Activated gamma-delta T cell treated with Interleukin-2 at 50 U/mL for 16 hours (primary cell): ENCODE data around the gene MGAM2.

ENCODE experiments used
- DNase-seq: peaks from one replicate; pipeline ENCODE4 v3.0.0-alpha.2; 2020

The MGAM2 gene

GRCh38 chr7:142123184-142123583, 11.7 kb downstream of the MGAM2 start:
- no peak for DNase-seq

- no peak for DNase-seq
Observed at GRCh38 chr7:142125256-142125955, 13.9 kb downstream of the MGAM2 start.

DNA sequence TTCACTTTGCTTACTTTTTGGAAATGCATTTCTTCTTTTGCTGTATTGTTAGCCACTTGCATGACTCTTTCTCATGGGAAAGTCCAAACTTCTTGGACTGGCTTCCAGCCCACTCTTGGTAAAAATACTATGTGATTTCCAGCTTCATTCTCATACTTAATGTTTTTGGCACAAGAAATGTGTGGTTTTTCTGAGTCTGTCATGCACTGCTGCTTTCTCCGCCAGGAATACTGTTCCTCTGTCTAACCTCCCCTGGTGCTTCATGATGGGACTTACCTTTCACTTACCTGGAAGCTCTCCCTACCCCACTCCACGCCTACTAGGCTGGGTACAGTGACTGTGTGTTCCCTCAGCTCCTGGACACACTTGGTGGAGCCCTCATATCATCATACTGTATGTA, 18.7 kb downstream of the MGAM2 start:
- no peak for DNase-seq

- DNase-seq = no peak
Observed at GRCh38 chr7:142131439-142132185, 20.1 kb downstream of the MGAM2 start.

- DNase-seq = no peak
Observed at GRCh38 chr7:142133731-142134148, 22.2 kb downstream of the MGAM2 start.

- no peak for DNase-seq
Observed at GRCh38 chr7:142134909-142135308, 23.4 kb downstream of the MGAM2 start.

GRCh38 chr7:142138996-142139395, 27.5 kb downstream of the MGAM2 start:
- DNase-seq = no peak

DNA sequence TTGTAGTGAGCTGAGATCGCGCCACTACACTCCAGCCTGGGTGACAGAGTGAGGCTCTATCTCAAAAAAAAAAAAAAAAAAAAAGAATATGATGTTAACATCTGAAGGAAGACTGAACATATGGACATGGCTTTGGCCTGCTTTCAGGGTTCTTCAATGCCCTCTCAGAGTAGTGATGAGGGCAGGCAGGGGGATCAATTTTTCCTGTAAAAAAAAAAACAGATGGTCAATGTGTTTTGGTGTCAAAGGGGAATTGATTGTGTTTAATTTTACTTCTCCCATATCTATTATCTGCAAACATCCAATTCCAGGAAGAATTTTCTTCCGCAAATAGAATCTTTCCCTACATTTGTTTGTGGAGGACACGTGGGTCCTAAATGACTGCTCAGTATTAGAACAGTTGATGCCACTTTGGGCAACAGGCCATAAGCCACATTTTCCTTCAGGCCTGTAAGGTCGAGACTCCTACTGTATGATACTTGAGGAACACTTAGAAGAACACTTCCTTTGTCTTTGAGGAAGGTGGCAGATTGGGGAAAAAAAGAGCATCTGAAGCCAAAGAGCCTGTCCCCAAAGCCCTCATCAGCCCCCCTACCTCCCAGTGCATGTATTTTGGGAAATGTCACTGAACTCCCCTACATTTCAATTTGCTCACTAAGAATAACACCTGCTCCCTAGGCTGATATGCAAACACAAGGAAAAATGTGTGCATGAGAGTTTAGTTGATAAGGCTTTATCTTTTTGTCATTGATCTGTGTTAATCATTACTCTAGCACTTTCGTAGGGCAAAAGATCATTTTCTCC, 28.3 kb downstream of the MGAM2 start:
- no peak for DNase-seq

- DNase-seq = no peak
Observed at GRCh38 chr7:142140401-142140959, 29.0 kb downstream of the MGAM2 start.

DNA sequence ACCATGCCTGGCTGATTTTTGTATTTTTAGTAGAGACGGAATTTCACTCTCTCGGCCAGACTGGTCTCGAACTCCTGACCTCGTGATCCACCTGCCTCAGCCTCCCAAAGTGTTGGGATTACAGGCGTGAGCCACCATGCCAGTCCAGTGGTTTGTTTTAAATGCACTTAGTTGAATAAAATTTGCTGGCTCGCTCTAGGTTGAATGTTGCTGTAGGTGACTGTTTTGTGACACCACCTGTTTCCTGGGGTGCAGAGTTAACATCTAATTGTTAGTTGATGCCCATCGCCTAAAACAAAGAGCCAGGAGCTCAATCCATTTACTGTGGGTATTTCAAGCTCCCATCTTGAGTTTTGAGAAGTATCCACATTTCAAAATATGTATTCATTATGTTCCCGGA, 31.2 kb downstream of the MGAM2 start:
- DNase-seq = no peak

- DNase-seq = no peak
Observed at GRCh38 chr7:142146124-142146523, 34.6 kb downstream of the MGAM2 start.

DNA sequence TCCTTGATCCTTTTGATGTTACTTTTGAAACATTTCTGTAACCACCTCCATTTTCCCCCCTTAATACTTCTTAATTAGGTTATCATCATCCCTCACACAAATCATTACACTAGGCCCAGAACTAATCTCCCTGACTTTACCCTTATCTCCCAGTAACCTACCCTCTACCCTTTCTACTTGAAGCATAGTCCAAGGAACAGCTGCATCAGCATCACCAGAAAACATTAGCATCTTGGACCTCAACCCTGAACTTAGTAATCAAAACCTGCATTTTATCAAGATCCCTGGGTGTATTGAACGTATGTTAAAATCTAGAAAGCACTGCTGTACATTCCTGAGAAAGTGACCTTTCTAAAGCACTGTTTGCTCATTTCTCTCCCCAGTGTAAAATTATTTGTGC, 38.8 kb downstream of the MGAM2 start:
- no peak for DNase-seq

- DNase-seq = no peak
Observed at GRCh38 chr7:142150869-142151268, 39.4 kb downstream of the MGAM2 start.

DNA sequence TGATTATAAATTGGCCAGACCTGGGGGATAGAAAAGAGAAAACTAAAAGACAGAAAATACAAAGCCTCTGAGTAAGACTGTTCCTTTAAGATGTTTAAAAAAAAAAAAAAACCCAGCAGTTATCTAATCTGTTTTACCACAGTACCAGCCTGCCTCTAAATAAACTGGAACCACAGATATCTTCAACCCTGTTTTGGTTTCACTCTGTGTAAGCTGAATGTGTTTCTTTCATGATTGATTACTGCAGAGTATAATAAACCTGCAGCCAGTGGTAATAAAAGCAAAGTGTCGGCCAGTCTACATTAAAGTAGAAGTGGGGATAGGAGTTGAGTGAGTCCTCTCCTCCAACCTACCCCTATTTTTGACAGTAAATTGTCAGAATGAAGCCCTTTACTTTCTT, 40.6 kb downstream of the MGAM2 start:
- no peak for DNase-seq

GRCh38 chr7:142153400-142153799, 41.9 kb downstream of the MGAM2 start:
- DNase-seq = no peak

DNA sequence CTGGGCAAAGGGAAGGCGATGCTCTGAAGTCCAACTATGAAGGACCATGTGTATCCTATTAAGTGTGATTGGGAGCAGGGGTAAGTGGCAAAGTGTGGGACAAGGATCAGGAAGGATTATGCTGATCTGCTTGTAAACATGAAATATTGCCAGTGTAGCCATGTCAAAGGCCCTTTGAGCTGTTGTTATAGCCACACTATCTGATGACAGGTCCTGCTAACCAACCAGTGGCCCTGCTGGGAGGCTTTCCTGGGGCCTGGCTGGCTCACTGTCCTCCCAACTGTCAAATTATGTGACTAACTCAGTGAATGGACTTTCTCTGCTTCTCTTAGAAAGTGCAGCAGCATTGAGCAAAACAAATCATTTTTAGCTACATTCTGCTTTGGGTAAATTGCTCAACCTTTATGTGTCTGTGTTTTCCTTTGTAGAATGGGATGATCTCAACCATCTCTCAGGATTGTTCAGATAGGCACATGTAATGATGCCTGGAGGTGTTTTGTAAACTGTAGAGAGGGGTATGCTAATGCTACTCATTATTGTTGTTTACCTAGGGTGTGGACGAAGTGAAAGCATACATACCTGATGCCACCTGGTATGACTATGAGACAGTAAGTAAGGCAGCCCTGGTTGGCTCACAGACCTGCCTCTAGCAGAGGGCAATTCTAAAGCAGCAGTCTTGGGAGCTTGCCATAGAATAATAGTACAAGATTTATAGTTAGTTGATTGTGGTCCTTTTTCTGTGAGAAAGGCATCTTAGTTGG, 47.4 kb downstream of the MGAM2 start:
- no peak for DNase-seq

DNA sequence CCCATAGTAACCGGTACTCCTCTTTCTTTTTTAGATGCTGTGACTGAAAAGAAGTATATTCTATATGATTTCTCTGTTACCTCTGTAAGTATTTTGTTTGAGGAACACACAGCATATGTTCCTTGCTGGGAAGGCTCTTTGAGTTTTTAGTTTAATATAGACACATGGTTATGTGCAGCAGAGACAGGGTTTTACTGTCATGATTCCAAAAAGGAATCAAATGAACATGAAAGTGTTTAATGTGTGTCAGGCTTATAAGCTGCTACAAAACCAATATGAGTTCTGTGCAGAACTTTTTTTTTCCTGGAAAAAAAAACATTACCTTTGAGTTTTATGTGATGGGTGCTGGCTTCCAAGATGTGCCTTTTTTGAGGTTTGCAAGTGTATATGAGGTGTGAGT, 50.4 kb downstream of the MGAM2 start:
- DNase-seq = no peak

DNA sequence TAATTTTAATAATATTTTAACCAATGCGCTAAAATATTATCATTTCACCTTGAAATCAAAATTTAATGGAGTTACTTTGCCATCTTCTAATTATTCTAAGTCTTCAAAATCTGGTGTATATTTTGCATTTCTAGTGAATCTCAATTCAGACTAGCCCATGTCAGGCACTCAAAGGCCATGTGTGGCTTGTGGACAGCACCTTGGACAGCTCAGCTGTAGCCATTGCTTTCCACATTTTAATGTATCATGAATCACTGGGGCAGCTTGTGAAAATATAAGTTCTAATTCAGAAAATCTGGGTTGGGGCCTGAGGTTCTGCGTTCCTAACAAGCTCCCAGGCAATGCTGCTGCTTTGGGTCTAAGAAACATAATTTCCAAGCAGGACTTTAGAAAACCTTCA, 57.2 kb downstream of the MGAM2 start:
- DNase-seq = no peak

- DNase-seq = no peak
Observed at GRCh38 chr7:142172932-142173331, 61.4 kb downstream of the MGAM2 start.

DNA sequence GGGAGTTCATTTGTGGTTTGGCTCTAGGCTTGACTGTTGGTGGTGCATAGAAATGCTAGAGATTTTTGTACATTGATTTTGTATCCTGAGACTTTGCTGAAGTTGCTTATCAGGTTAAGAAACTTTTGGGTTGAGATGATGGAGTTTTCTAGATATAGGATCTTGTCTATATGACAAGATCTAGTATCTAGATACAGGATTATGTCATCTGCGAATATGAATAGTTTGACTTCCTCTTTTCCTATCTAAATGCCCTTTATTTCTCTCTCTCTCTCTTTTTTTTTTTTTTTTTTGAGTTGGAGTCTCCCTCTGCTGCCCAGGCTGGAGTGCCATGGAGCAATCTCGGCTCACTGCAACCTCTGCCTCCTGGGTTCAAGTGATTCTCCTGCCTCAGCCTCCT, 62.9 kb downstream of the MGAM2 start:
- no peak for DNase-seq

DNA sequence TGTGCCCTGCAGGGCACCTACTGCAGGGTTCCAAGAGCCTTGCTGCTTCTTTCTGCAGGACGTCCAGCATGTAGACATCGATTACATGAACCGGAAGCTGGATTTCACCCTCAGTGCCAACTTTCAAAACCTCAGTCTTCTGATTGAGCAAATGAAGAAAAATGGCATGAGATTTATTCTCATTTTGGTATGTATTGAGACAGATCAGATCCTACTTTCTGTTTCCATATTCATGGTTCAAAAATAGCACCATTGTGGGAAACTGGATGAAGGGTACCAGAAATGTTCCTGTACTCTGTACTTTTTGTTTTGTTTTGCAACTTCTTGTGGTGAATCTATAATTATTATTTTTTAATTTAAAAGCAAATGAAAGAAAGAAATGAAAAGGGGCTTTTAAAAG, 64.1 kb downstream of the MGAM2 start:
- no peak for DNase-seq

DNA sequence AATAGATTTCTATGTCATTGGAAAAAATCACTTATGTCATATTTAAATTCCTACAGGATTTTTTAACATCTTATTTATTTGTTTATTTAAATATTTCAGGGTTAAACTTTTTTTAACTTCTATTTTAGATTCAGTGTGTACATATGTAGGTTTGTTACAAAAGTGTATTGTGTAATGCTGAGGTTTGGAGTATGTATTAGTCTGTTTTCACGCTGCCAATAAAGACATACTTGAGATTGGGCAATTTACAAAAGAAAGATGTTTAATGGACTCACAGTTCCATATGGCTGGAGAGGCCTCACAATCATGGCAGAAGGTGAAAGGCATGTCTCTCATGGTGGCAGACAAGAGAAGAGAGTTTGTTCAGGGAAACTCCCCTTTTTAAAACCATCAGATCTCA, 65.4 kb downstream of the MGAM2 start:
- no peak for DNase-seq

DNA sequence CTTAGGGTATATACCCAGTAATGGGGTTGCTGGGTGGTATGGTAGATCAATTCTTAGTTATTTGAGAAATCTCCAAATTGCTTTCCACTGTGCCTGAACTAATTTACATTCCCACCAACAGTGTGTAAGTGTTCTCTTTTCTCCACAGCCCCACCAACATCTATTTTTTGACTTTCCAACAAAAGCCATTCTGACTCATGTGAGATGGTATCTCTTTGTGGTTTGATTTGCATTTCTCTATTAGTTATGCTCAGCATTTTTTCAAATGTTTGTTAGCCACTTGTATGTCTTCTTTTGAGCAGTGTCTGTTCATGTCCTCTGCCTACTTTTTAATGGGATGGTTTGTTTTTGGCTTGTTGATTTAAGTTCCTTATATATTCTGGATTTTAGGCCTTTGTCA, 66.4 kb downstream of the MGAM2 start:
- no peak for DNase-seq
